DOHH2 (cell line): Measurements from ENCODE around the gene TTN.
A peak's percentile ranks its signal among the peaks of the same experiment; 100 is the strongest.

Source experiments
- H3F3A ChIP-seq: fragments of 200-600 bp; sonication (generic), shearing (Covaris generic); 2 replicates; pipeline ENCODE4 v1.6.0; 2016; ENCODE audit warnings: antibody characterized with exemption, mild to moderate bottlenecking; ENCODE audit not compliant: control insufficient read depth, insufficient read depth
- H3K27ac ChIP-seq: fragments of 200-600 bp; sonication (generic); 2 replicates; pipeline ENCODE4 v1.5.1; 2014; ENCODE audit warnings: low read depth, mild to moderate bottlenecking, low read length, moderate library complexity
- H3K27me3 ChIP-seq: fragments of 200-600 bp; sonication (generic); 2 replicates; pipeline ENCODE4 v1.6.1; 2014; ENCODE audit warnings: mild to moderate bottlenecking, low read length, mixed read lengths; ENCODE audit not compliant: control insufficient read depth
- H3K36me3 ChIP-seq: fragments of 200-600 bp; sonication (generic); 2 replicates; pipeline ENCODE4 v1.6.1; 2014; ENCODE audit warnings: mild to moderate bottlenecking, low read length, moderate library complexity, mixed read lengths; ENCODE audit not compliant: control insufficient read depth
- H3K4me1 ChIP-seq: fragments of 200-600 bp; sonication (generic); 2 replicates; pipeline ENCODE4 v1.6.1; 2014; ENCODE audit warnings: mild to moderate bottlenecking, low read length, mixed read lengths; ENCODE audit not compliant: control insufficient read depth
- H3K4me2 ChIP-seq: fragments of 200-600 bp; sonication (generic); 2 replicates; pipeline ENCODE4 v1.6.0; 2014; ENCODE audit warnings: mild to moderate bottlenecking, low read length, moderate library complexity
- H3K4me3 ChIP-seq: fragments of 200-600 bp; sonication (generic); 2 replicates; pipeline ENCODE4 v1.5.1; 2014; ENCODE audit warnings: mild to moderate bottlenecking, low read length, mixed read lengths
- H3K79me2 ChIP-seq: fragments of 200-600 bp; sonication (generic); 2 replicates; pipeline ENCODE4 v1.6.1; 2014; ENCODE audit warnings: mild to moderate bottlenecking, low read length, mixed read lengths; ENCODE audit not compliant: control insufficient read depth
- H3K9me2 ChIP-seq: fragments of 200-600 bp; sonication (generic); replicated peaks from 2 replicates; pipeline ENCODE4 v1.6.1; 2014; ENCODE audit warnings: mild to moderate bottlenecking, low read length, mixed read lengths; ENCODE audit not compliant: control insufficient read depth
- H3K9me3 ChIP-seq: fragments of 200-600 bp; sonication (generic); 2 replicates; pipeline ENCODE4 v1.6.1; 2014; ENCODE audit warnings: antibody characterized with exemption, low read length, mixed read lengths; ENCODE audit not compliant: control insufficient read depth, insufficient read depth
- H4K20me1 ChIP-seq: fragments of 200-600 bp; sonication (generic); 2 replicates; pipeline ENCODE4 v1.6.0; 2014; ENCODE audit warnings: low read depth, mild to moderate bottlenecking, antibody characterized with exemption, low read length, moderate library complexity; ENCODE audit not compliant: control insufficient read depth, insufficient read depth
- CTCF ChIP-seq: fragments of 200-600 bp; sonication (generic); IDR thresholded peaks from one replicate; pipeline ENCODE4 v1.5.1; 2014; ENCODE audit warnings: antibody characterized with exemption, mild to moderate bottlenecking, low read depth, low read length; ENCODE audit not compliant: poor library complexity, severe bottlenecking
- EZH2phosphoT487 ChIP-seq: fragments of 200-600 bp; sonication (generic); IDR thresholded peaks from 2 replicates; pipeline ENCODE4 v1.6.1; 2017; ENCODE audit warnings: borderline replicate concordance, mild to moderate bottlenecking, antibody characterized with exemption, low read length, moderate library complexity, mixed read lengths

Gene TTN

GRCh38 chr2:178767094-178768060 is 39.8 kb downstream of the TTN start:
- Histone ChIP-seq H3K36me3 (no peaks in the 10 kb centered on the region), H4K20me1 (no peaks in the 10 kb centered on the region), H3K4me2 (no peak overlapping the region), H3K27ac (no peak overlapping the region), H3K9me2 (no peaks in the 10 kb centered on the region), H3K9me3 (no peaks in the 10 kb centered on the region), H3K4me3 (no peak overlapping the region), H3K27me3 (no peaks in the 10 kb centered on the region), H3K79me2 (no peaks in the 10 kb centered on the region), H3K4me1 (no peaks in the 10 kb centered on the region), H3F3A (no peaks in the 10 kb centered on the region)
- TF ChIP-seq CTCF, result no peak
- TF ChIP-seq EZH2phosphoT487, result no peak

GRCh38 chr2:178764097-178764496 is 43.1 kb downstream of the TTN start:
- no peaks in the 10 kb centered on the region for H3K4me1 ChIP-seq
- H3K27ac ChIP-seq, result no peak overlapping the region
- H3K4me3 ChIP-seq, result no peak overlapping the region
- no peaks in the 10 kb centered on the region for H3F3A ChIP-seq
- no peak for TF ChIP-seq EZH2phosphoT487
- no peak for TF ChIP-seq CTCF
- no peaks in the 10 kb centered on the region for H4K20me1 ChIP-seq
- no peaks in the 10 kb centered on the region for H3K9me2 ChIP-seq
- no peak overlapping the region for H3K4me2 ChIP-seq
- no peaks in the 10 kb centered on the region for H3K9me3 ChIP-seq
- no peaks in the 10 kb centered on the region for H3K36me3 ChIP-seq
- H3K27me3 ChIP-seq, result no peaks in the 10 kb centered on the region
- no peaks in the 10 kb centered on the region for H3K79me2 ChIP-seq

GRCh38 chr2:178761759-178762371 is 45.4 kb downstream of the TTN start:
- H3F3A ChIP-seq, result no peaks in the 10 kb centered on the region
- TF ChIP-seq EZH2phosphoT487 (no peak), CTCF (peak; percentile 83)
- no peaks in the 10 kb centered on the region for H3K4me1 ChIP-seq
- no peaks in the 10 kb centered on the region for H3K79me2 ChIP-seq
- H3K4me3 ChIP-seq, result no peak overlapping the region
- no peak overlapping the region for H3K4me2 ChIP-seq
- H3K36me3 ChIP-seq, result no peaks in the 10 kb centered on the region
- H4K20me1 ChIP-seq, result no peaks in the 10 kb centered on the region
- no peaks in the 10 kb centered on the region for H3K9me2 ChIP-seq
- H3K27me3 ChIP-seq, result no peaks in the 10 kb centered on the region
- H3K27ac ChIP-seq, result no peak overlapping the region
- H3K9me3 ChIP-seq, result no peaks in the 10 kb centered on the region
